ENCODE data around the gene OTUB1. TPM values are rescaled to one million over a fixed set of nuclear protein-coding genes. Genes with fewer than 3 reads are reported as not detected.

OTUB1 gene
- total RNA-seq, 6 experiments from 2014 or later: 23.2 to 35.3 (median 24.7) TPM

DNA sequence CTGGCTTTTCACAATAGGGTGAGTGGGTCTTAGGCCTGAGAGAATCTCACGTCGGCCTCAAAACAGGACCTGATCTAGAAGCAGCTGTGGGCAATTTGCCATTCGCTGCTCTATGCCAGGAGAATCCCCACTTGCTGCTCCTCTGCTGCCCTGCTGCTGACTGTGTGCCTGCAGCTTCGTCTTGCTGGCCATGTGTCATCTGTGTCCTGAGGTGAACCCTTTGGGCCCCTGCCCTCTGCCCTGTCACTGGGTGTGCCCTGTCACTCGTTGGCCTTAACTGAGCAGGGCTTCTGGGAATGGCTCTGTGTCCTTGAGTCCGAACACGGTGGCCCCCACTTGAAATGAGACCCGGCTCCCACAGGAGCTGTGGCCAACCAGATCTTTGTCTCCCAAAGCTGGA is 41.3 kb upstream of the OTUB1 start:
- Histone ChIP-seq H3K36me3 (no peaks in the 10 kb centered on the region), H3K27ac (no peak overlapping the region), H3K27me3 (no peaks in the 10 kb centered on the region), H3K4me1 (peaks cover 0 to 10% (median 5%) of the 10 kb centered on the region in 4 donors), H3K4me3 (no peak overlapping the region), H3K9me3 (no peaks in the 10 kb centered on the region)
- no peak for TF ChIP-seq POLR2A (IDR thresholded peaks at IDR 0.05)
- TF ChIP-seq, protein P1, sequence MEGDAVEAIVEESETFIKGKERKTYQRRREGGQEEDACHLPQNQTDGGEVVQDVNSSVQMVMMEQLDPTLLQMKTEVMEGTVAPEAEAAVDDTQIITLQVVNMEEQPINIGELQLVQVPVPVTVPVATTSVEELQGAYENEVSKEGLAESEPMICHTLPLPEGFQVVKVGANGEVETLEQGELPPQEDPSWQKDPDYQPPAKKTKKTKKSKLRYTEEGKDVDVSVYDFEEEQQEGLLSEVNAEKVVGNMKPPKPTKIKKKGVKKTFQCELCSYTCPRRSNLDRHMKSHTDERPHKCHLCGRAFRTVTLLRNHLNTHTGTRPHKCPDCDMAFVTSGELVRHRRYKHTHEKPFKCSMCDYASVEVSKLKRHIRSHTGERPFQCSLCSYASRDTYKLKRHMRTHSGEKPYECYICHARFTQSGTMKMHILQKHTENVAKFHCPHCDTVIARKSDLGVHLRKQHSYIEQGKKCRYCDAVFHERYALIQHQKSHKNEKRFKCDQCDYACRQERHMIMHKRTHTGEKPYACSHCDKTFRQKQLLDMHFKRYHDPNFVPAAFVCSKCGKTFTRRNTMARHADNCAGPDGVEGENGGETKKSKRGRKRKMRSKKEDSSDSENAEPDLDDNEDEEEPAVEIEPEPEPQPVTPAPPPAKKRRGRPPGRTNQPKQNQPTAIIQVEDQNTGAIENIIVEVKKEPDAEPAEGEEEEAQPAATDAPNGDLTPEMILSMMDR (IDR thresholded peaks at IDR 0.05): no peak
- intact Hi-C loops (cut with DNase I): loop anchor here (5.0 to 10.0 kb wide), 3 partner anchors 108 to 180 kb away; partner anchors contain the start of genes MARK2 (in 2 of the 2) and ZFTA (in 1 of the 2)
- DNase-seq (peak; percentile 63 to 73 (median 67)), ATAC-seq (peak; percentile 80 to 89 (median 83))
- 23% methylated on average over 7 of the region's 8 CpGs for WGBS (ENCODE audit: insufficient coverage, low coverage, low lambda C conversion rate, missing lambda C conversion rate)

DNA sequence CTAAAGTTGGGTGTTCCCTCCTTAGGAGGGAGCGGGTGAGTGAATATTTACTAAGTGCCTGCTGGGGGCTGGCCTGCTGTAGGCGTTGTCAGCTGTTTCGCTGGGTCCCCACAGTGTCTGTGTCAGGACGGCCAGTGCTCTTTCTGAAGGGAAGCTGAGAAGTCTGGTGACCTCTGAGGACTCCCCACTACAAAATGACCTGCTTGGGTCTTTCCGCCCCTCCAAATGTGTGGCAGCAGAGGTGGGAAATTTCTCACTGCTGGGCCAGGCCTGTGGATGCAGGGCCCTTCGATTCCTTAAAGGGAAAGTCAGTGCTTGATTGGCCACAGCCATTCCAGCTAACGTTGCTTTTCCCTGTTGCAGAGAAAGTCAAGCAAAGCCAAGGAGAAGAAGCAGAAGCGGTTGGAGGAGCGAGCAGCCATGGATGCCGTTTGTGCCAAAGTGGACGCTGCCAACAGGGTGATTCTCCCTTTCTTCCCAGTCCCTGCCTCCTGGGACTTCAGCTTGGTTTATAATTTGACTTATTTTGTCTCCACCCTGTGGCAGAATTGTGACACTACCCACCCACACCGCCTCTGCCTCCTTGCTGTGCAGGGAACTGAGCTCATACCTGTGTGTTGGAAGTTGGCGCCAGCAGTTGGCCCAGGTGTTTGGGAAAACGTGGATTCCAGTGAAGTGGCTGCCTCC is 40.6 kb upstream of the OTUB1 start:
- peaks cover 0 to 10% (median 5%) of the 10 kb centered on the region in 4 donors for H3K4me1 ChIP-seq
- TF ChIP-seq, protein P1 (IDR thresholded peaks at IDR 0.05): peak; percentile 71 to 78 (median 78)
- no peak for TF ChIP-seq POLR2A (IDR thresholded peaks at IDR 0.05)
- peak; percentile 64 to 79 (median 69) for DNase-seq
- H3K36me3 ChIP-seq: no peaks in the 10 kb centered on the region
- H3K27me3 ChIP-seq: no peaks in the 10 kb centered on the region
- no peaks in the 10 kb centered on the region for H3K9me3 ChIP-seq
- intact Hi-C loops (cut with DNase I): loop anchor here (5.0 to 10.0 kb wide), 3 partner anchors 108 to 181 kb away; partner anchors contain the start of genes MARK2 (in 2 of the 2) and ZFTA (in 1 of the 2)
- peak; percentile 93 to 98 (median 96) for ATAC-seq
- no peak overlapping the region for H3K27ac ChIP-seq
- no peak overlapping the region for H3K4me3 ChIP-seq
- 13% methylated on average over 10 of the region's 14 CpGs for WGBS (ENCODE audit: insufficient coverage, low coverage, low lambda C conversion rate, missing lambda C conversion rate)

DNA sequence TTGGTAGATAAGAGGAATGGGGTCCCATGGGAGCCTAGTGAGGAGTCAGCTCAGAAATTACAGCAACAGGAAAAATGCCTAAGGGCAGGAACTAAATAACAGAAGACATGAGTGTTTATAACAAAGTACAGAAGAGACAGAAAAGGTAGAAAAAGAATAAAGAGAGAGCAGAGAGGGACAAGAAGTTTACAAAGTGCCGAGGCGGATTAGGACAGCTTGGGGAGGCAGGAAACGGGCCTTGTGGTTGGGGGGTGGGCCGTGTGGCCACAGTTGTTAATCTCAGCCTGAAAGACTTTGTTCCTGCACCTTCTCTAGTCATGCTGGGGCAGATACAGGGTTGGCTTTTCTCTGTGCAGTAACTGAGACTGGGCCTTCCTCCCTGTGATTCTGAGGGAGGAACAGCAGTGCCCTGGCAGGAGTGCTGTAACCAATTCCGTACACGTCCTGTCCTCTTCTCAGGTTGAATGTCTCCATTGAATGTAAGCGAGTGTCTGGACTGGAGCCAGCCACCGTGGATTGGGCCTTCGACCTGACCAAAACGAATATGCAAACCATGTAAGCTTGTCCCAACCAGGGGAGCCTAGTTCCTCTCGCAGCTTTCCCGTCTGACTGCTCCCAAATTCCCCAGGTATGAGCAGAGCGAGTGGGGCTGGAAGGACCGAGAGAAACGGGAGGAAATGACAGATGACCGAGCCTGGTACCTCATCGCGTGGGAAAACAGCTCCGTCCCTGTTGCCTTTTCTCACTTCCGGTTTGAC is 34.3 kb upstream of the OTUB1 start:
- H3K27me3 ChIP-seq: no peaks in the 10 kb centered on the region
- H3K4me3 ChIP-seq: no peak overlapping the region
- no peak for TF ChIP-seq POLR2A (IDR thresholded peaks at IDR 0.05)
- TF ChIP-seq, protein P1 (IDR thresholded peaks at IDR 0.05): no peak
- peaks cover 0 to 9% (median 0%) of the 10 kb centered on the region in 4 donors for H3K36me3 ChIP-seq
- H3K9me3 ChIP-seq: no peaks in the 10 kb centered on the region
- DNase-seq (no peak), ATAC-seq (peak in 3 of 4 donors; percentile 20 to 47 (median 42))
- WGBS (ENCODE audit: insufficient coverage, low coverage, low lambda C conversion rate, missing lambda C conversion rate): 70% methylated on average over 17 of the region's 20 CpGs
- no peak overlapping the region for H3K27ac ChIP-seq
- intact Hi-C loops (cut with DNase I): no loop called here
- H3K4me1 ChIP-seq: no peaks in the 10 kb centered on the region

DNA sequence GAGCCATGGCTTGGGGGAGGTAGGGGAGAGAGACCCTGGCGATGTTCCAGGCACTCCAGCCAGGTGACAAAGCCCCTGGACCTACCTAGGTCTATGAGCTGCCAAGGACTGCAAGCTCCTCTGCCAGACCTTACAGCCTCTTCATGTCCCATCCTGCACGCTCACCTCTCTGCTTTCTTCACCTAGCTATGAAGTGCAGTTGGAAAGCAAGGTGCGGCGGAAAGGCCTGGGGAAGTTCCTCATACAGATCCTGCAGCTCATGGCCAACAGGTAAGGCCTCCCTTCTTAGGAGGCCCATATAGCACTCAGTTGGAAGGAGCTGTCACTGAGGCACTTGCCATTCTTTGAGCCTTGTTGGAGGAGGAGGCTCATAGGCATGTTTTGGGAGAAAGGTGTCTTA is 33.7 kb upstream of the OTUB1 start:
- DNase-seq: no peak
- Histone ChIP-seq H3K4me1 (no peaks in the 10 kb centered on the region), H3K9me3 (no peaks in the 10 kb centered on the region), H3K36me3 (peaks cover 0 to 9% (median 0%) of the 10 kb centered on the region in 4 donors), H3K27ac (no peak overlapping the region), H3K27me3 (no peaks in the 10 kb centered on the region), H3K4me3 (no peak overlapping the region)
- intact Hi-C loops (cut with DNase I): no loop called here
- TF ChIP-seq POLR2A (IDR thresholded peaks at IDR 0.05): no peak
- TF ChIP-seq, protein P1 (IDR thresholded peaks at IDR 0.05): no peak
- ATAC-seq: no peak
- no CpG with 5 or more reads among the region's 4 CpGs for WGBS (ENCODE audit: insufficient coverage, low coverage, low lambda C conversion rate, missing lambda C conversion rate)

Data from right lobe of liver (tissue), 6 donors.